ENCODE measurements around the gene SVIL.
A peak's percentile ranks its signal among the peaks of the same experiment; 100 is the strongest.

SVIL gene

DNA sequence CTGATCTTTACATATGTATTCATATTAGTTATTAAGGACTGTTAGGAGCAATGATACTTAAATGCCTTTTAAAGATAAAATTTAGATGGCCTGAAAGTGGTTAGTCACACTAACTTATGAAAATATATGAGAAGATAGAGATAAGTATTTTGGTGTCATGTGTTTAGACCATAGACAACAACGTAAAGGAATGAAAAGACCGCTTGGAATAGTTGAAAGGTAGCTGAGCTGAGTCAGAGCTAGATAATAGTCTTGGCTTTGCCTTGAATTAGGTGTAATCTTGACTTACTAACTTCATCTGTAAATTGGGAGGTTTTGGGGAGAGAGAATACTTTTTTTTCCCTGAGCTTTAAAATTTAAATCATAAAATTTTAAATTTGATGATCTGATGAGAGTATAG, 218.9 kb downstream of the SVIL start:
- no peak for DNase-seq (ENCODE audit: low read depth)

DNA sequence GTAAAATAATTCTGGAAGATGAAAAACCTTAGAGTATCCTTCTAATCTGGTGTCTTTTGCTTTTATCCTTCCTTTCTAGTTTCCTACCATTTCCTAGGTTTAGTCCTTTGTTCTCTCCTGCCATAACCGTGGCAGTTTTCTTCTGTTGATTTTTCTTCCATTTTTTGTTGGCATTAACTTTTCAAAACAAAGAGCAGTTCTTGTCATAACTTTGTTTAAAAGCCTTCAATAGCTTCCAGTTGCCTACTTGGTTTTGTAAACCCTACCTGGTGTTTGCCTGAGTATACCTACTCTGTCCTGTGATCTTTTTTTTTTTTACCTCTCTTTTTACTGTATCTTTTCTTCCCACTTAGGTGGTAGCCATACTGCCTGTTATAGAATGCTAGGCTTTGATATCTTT, 220.3 kb downstream of the SVIL start:
- DNase-seq (ENCODE audit: low read depth): no peak

GRCh38 chr10:29412485-29412884, 222.3 kb downstream of the SVIL start:
- no peak for DNase-seq (ENCODE audit: low read depth)

GRCh38 chr10:29411666-29412315, 223.0 kb downstream of the SVIL start:
- DNase-seq (ENCODE audit: low read depth): no peak

- DNase-seq (ENCODE audit: low read depth): peak; percentile 19
These were observed 225.3 kb downstream of the SVIL start for GRCh38 chr10:29409241-29410054.

GRCh38 chr10:29408847-29409240, 225.9 kb downstream of the SVIL start:
- DNase-seq (ENCODE audit: low read depth): no peak

Data from stimulated activated CD8-positive, alpha-beta memory T cell treated with anti-CD3 and anti-CD28 coated beads, Interleukin-12 subunit alpha, Interleukin-12 subunit beta, amount 100 ng/mL, for 4 hours (primary cell).